ENCODE data around the gene SV2B.

SV2B gene

GRCh38 chr15:91249591-91249990 is 149.5 kb downstream of the SV2B start:
- no peaks in the 10 kb centered on the region for H3K9me3 ChIP-seq (ENCODE audit: insufficient read depth, low read length)
- H2AFZ ChIP-seq (ENCODE audit: low read depth, low read length, severe bottlenecking), result no peak overlapping the region
- H3K27me3 ChIP-seq (ENCODE audit: low read length), result no peaks in the 10 kb centered on the region
- no peak overlapping the region for H3K27ac ChIP-seq (ENCODE audit: low read depth, low read length)
- no peak overlapping the region for H3K4me2 ChIP-seq (ENCODE audit: low read depth, low read length, poor library complexity, severe bottlenecking)
- H3K9me2 ChIP-seq (replicated peaks; ENCODE audit: insufficient read depth, low read length), result no peaks in the 10 kb centered on the region
- TF ChIP-seq CTCF (IDR thresholded peaks at IDR 0.05; ENCODE audit: insufficient read depth, low read length, poor library complexity, severe bottlenecking) (no peak), EZH2phosphoT487 (conservative IDR thresholded peaks at IDR 0.05; ENCODE audit: low read length) (no peak)
- no peaks in the 10 kb centered on the region for H4K20me1 ChIP-seq (ENCODE audit: low read depth, low read length)
- H3K9ac ChIP-seq (ENCODE audit: low read length), result no peak overlapping the region
- H3K36me3 ChIP-seq (ENCODE audit: low read length), result no peaks in the 10 kb centered on the region
- H3K79me2 ChIP-seq (ENCODE audit: insufficient read depth, low read length), result no peaks in the 10 kb centered on the region
- H3F3A ChIP-seq (ENCODE audit: insufficient read depth), result no peaks in the 10 kb centered on the region
- no peak overlapping the region for H3K4me3 ChIP-seq (ENCODE audit: insufficient read depth, low read length, poor library complexity, severe bottlenecking)

- Histone ChIP-seq H4K20me1 (ENCODE audit: low read depth, low read length) (no peaks in the 10 kb centered on the region), H3K4me2 (ENCODE audit: low read depth, low read length, poor library complexity, severe bottlenecking) (no peak overlapping the region), H3F3A (ENCODE audit: insufficient read depth) (no peaks in the 10 kb centered on the region), H2AFZ (ENCODE audit: low read depth, low read length, severe bottlenecking) (no peak overlapping the region), H3K9me3 (ENCODE audit: insufficient read depth, low read length) (no peaks in the 10 kb centered on the region), H3K9me2 (replicated peaks; ENCODE audit: insufficient read depth, low read length) (no peaks in the 10 kb centered on the region), H3K4me3 (ENCODE audit: insufficient read depth, low read length, poor library complexity, severe bottlenecking) (no peak overlapping the region), H3K27me3 (ENCODE audit: low read length) (no peaks in the 10 kb centered on the region), H3K27ac (ENCODE audit: low read depth, low read length) (no peak overlapping the region), H3K36me3 (ENCODE audit: low read length) (no peaks in the 10 kb centered on the region), H3K9ac (ENCODE audit: low read length) (no peak overlapping the region), H3K79me2 (ENCODE audit: insufficient read depth, low read length) (no peaks in the 10 kb centered on the region)
- TF ChIP-seq EZH2phosphoT487 (conservative IDR thresholded peaks at IDR 0.05; ENCODE audit: low read length) (no peak), CTCF (IDR thresholded peaks at IDR 0.05; ENCODE audit: insufficient read depth, low read length, poor library complexity, severe bottlenecking) (no peak)
These were observed 152.3 kb downstream of the SV2B start for GRCh38 chr15:91252322-91252721.

- H3K4me2 ChIP-seq (ENCODE audit: low read depth, low read length, poor library complexity, severe bottlenecking), result no peak overlapping the region
- TF ChIP-seq EZH2phosphoT487 (conservative IDR thresholded peaks at IDR 0.05; ENCODE audit: low read length) (no peak), CTCF (IDR thresholded peaks at IDR 0.05; ENCODE audit: insufficient read depth, low read length, poor library complexity, severe bottlenecking) (no peak)
- no peaks in the 10 kb centered on the region for H3K36me3 ChIP-seq (ENCODE audit: low read length)
- H3F3A ChIP-seq (ENCODE audit: insufficient read depth), result no peaks in the 10 kb centered on the region
- no peaks in the 10 kb centered on the region for H3K27me3 ChIP-seq (ENCODE audit: low read length)
- H3K27ac ChIP-seq (ENCODE audit: low read depth, low read length), result no peak overlapping the region
- no peak overlapping the region for H3K9ac ChIP-seq (ENCODE audit: low read length)
- H4K20me1 ChIP-seq (ENCODE audit: low read depth, low read length), result no peaks in the 10 kb centered on the region
- no peaks in the 10 kb centered on the region for H3K9me2 ChIP-seq (replicated peaks; ENCODE audit: insufficient read depth, low read length)
- H3K79me2 ChIP-seq (ENCODE audit: insufficient read depth, low read length), result no peaks in the 10 kb centered on the region
- no peak overlapping the region for H2AFZ ChIP-seq (ENCODE audit: low read depth, low read length, severe bottlenecking)
- no peaks in the 10 kb centered on the region for H3K9me3 ChIP-seq (ENCODE audit: insufficient read depth, low read length)
- H3K4me3 ChIP-seq (ENCODE audit: insufficient read depth, low read length, poor library complexity, severe bottlenecking), result no peak overlapping the region
These were observed 152.7 kb downstream of the SV2B start for GRCh38 chr15:91252756-91253155.

Measured in SU-DHL-6 (cell line).